Measurements from ENCODE around the gene CIPC.

The CIPC gene

DNA sequence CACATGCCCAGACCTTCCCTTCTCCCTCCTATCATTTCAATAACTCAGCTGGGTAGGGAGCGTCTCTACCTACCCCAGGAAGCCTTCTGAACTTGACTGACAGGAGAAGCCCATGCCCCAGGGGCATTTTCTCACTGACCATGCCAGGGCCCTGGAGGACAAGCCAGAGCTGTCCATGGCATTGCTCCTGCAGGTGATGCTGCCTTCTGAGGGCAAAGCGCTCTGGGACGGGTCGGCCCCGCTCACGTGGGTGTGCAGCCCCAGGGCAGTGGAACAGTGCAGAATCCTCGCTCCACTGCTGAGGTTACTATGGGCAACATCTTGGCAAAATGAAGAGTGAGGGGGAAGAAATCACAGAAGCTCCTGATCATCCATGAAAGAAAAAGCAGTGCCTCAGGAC is 28.5 kb upstream of the CIPC start:
- no peak for DNase-seq (ENCODE audit: low read depth)

DNA sequence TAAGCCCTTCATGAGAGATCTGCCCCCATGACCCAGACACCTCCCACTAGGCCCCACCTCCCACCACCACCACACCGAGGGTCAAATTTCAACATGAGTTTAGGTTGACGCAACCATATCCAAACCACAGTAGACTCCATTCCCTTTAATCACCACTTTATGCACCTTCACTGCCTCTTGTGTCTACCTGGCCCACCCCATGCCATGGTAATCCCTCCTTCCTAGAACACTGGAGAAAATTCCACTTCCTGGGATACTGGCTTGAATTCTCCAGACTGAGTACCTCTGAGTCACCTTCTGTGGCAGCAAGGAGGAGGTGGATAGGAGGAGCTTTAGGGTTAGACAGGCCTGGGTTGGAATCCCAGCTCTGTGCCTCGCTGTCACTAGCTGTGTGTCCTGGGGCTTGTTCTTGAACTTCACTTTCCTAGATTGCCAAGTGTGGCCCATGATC is 26.1 kb upstream of the CIPC start:
- no peak for DNase-seq (ENCODE audit: low read depth)

DNA sequence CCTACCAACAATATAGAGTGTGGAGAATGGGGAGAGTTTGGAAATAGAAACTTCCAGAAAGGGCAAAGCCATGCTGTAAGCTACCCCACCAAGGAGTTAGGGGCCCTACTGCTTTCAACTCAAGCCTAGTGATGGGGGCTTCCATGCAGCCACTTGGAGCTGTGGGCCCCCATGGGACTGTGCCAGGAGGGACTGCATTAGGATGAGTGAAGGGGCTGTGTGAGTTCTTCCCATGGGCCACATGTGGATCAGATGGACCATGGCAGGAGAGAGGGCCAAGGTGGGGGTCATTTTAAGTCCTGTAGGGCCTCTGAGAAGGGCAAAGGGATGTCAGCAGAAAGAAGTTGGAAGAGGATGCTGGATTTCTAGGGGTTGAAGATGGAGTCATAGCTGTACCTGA is 23.1 kb upstream of the CIPC start:
- no peak for DNase-seq (ENCODE audit: low read depth)

DNA sequence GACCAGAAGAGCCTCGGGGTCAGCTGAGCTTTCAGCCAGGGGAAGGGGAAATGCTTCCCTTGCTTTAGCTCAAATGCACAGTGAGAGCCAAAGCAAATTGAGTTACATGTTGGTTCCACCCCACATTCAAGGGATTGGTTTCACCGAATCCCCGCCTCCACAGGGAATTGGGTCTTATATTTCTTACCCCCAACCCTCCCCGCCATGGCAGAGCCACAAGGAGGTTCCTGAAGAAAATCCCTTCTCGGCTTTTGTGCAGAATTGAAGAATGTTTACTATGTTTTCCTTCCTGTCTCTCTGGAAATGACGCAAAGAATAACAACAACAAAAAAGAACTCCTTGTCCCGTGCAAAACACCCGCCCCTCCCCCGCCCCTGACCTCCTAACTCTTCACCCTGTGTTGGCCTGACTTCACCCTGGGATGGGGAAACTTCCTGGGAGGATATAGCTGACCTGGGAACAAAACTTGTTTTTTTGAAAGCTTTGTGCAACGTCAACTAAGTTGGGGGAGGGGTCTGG is 21.9 kb upstream of the CIPC start:
- no peak for DNase-seq (ENCODE audit: low read depth)

DNA sequence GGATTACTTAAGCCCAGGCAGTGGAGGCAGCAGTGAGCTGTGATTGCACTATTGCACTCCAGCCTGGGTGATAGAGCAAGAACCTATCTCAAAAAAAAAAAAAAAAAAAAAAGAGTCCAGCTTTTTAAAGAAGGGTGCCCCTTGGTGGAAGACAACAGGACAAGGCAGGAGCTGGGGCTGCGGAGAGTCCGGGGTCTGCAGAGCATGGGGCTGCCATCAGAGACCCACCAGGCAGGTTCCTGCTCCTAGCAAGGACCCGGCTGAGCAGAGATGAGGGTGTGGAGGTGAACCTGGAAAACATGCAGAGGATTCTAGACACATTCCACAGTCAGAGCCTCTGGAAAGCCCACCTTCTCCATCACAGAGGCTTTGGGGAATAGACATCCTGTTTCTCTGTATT is 21.0 kb upstream of the CIPC start:
- no peak for DNase-seq (ENCODE audit: low read depth)

DNA sequence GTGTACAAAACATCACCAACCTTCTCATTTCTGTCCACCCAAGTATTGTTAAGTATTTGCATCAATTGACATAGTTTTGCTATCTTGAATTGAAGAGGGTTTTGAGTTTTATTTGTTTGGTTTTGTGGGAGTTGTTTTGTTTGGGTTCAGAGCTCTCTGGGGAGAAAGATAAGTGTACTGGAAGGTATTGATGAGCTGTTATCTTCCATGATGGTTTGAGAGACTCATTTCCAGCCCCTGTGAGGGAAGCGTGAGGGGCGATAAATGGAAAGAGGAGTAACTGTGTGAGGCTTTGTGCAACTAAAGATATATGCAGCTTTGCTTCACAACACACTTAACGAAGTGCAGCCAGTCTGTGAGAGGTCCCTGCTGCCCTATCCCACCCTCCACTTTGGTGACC is 15.7 kb upstream of the CIPC start:
- DNase-seq (ENCODE audit: low read depth) = no peak

DNA sequence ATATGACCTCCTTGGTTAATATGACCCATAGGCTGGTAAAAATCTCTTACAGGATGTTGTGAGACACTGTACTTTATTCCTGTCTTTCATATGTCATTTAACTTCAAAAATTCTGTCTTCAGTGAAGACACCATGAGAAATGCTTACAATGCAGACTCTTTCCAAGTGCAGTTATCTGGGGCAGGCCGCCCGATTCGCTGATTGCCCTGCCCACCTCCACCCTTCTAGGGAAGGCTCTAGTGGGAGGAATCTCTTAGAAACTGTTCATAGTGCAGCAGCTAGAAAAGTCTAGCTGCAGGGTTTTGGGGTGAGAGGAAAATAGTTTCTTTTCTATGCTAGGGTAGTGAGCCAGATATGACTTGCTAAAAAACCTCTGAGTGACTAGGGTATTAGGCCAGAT is 15.0 kb upstream of the CIPC start:
- DNase-seq (ENCODE audit: low read depth) = no peak

DNA sequence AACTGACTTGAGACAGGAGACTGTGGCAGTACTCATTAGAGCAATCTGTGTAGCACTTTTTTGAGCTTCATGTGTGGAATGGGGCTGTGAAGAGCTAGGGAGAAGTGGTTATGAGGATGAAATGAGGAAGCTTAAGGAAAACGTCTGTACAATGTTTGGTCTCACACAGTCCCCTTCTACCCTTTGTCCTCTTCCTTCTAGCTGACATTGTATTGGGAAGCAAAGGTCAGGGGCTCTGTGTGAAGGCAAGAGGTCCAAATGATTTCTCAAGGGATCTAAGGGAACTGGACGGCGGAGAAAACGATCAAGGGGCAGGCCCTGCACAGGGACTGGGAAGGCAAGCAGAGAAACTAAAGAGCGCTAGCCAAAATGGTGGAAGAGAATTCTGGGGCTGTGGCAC is 13.1 kb upstream of the CIPC start:
- no peak for DNase-seq (ENCODE audit: low read depth)

DNA sequence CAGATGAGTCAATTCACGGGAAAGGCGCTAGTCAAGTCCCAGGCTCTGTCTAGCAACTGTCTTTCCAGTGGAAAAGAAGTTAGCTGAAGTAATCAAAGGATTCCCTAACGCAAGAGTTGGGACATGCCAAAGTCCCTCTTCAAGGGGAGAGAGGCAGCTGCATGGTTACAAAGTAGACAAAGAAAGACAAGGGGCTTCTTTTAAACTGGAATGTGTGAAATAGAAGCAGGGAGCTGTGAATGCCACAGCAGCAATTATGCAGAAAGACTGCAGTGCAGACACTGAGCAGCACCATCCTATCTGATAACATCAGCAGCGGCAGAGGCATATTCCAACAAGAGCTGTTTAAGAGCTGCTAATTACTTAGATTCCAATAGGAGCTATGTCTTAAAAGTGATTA is 12.5 kb upstream of the CIPC start:
- DNase-seq (ENCODE audit: low read depth) = no peak

DNA sequence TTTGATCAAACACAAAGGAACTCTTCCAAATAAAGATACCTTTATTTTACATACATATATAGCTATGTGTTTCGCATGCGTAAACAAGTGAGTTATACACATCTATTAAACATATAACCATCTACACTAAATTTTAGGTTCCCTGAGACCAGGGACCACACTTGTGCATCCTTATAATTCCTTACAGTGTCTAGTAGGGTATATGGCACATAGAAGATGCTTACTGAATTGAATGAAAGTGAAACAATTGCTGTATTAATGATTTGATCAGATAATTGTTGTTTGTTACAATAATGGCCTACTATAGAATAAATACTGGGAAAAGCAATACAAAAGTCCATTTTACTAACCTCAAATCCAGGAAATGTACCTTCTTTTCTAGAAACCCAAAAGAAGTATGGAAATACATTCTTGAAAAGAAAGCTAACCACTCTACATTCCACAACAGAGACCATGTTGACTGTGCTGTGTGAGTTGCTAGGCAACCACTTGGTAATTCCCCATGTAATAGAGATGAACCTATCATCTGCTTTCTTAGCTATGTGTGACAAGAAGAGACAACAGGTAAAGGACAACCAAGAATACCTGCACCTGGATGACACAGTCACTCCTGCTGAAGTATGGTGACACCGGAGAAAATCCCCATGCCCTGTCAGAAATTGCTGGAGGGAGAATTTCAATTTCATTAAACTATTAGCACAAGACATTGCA is 11.9 kb upstream of the CIPC start:
- DNase-seq (ENCODE audit: low read depth) = no peak

DNA sequence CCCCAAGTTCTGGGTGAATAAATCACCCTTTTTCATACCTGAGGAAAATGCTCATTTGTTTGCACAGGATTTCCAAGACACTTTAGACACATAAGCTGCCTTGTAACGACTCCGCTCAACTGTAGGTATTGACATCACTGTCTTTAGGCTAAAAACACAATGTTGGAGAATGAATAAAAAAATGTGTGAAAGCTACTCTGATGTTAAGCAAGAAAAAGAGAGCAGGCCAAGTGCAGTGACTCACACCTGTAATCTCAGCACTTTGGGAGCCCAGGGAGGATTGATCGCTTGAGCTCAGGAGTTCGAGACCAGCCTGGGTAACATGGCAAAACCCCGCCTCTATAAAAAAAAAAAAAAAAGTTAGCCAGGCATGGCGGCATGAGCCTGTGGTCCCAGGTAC is 11.1 kb upstream of the CIPC start:
- DNase-seq (ENCODE audit: low read depth) = no peak

DNA sequence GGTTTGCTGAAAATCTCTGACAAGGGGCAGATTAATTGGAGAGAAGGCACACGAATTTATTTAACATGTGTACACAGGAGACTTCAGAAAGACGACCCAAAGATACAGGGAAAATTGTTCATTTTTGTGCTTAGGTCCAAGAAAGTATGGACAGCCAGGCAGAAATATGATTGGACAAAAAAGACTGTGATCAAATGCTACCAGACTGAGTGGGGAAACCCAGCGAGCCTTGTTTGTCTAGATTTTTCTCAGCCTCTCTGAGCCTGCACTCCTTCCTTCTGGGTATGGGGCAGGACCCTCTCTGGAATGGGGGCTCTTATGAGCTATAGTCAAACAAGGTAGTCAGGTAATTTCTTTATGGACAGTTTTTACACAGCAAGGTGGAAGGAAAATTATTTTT is 10.4 kb upstream of the CIPC start:
- DNase-seq (ENCODE audit: low read depth) = no peak

DNA sequence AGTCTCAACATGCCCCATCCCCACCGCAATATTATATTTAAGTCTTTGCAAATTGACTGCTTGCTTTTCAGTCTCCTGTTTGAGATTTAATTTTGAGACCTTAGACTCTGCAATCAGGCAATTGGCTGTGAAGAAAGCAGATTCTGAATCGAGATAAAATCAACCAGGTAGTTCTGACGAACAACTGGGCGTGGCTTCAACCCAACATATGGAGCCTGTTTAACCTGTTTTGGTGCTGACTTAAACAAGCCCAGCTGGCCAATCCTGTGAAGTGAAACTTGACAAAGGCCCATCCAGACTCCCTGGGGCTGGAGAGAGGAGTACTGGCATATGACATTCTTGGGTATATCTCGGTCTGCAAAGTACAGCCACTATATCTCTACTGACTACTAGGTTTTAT is 9.8 kb upstream of the CIPC start:
- no peak for DNase-seq (ENCODE audit: low read depth)

DNA sequence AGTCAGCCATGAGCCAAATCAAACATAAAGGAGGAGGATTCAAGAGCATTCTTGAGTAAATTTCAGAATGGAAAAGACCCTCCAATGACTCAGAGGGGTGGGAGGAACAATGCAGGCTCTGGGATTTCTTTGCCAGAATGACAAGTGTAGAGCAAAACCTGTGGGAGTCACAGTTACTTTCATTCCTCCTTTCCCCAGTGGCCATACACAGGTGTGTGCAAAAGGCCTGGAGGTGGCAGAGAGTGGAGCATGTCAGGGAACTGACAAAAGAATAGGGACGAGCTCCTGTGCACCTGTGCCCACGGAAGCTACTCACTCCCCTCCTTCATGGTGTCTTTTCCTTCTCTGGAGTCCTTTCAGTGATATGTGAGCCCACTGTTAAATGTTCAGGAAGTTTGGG is 9.4 kb upstream of the CIPC start:
- DNase-seq (ENCODE audit: low read depth) = no peak

DNA sequence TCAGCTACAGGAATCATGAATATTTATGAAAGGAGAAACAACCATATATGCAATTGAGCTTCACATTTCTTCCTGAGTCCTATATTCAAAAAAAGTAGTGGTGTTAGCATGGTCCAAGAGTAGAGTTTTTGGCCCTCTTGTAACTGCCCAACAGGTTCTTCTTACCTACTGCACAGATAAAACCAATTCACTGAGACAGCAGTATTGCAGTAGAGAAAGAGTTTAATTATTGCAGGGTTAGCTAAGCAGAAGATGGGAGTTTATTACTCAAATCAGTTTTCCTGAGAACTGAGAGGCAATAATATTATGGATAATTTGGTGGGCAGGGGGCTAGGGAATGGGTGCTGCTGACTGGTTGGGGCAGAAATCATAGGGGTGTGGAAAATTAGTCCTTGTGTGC is 6.5 kb upstream of the CIPC start:
- DNase-seq (ENCODE audit: low read depth) = no peak

DNA sequence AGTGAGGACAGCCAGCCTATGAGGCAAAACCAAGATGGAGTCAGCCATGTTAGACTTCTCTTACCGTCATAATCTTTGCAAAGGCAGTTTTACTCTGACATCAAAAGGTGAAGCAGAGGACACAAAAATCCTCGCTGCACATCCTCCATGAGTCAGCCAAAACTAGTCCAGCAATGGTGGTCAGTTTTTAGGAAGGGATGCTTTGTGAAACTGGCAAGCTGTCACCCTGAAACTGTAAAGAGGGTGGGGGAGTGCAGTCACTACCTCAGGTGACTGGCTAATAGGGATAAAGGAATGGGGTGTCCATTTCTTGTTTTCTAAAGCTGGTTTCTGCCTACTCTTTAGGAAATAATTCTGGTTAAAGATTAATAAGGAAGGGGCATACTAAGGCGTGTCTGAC is 5.4 kb upstream of the CIPC start:
- DNase-seq (ENCODE audit: low read depth) = no peak

DNA sequence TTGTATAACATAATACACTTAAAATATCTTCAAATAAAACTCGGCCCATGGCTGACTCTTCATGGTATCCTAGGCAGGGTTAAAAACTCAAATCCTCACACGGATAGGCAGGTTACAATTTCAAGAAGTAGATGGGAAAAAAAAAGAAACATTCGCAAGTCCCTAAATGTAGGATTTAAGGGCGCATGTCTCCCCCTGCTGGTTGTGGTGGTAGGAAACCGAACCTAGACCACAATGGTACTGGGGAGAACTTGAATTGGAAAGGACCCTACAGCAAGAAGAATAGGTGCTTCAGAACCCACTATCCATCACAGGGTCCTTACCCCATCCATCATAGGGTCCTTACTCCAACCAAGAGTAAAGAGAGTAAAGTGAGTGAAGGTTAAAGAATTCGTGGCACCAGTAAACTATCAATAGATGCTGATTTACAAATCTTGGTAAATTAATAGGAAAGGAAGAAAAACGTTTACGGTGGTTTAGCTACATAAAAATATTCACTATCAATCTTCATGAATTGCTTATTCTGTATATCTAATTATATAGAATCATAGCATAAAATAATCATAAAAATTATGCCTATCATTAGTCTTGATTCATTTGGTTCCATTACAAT is 3.3 kb upstream of the CIPC start:
- peak; percentile 51 for DNase-seq (ENCODE audit: low read depth)

DNA sequence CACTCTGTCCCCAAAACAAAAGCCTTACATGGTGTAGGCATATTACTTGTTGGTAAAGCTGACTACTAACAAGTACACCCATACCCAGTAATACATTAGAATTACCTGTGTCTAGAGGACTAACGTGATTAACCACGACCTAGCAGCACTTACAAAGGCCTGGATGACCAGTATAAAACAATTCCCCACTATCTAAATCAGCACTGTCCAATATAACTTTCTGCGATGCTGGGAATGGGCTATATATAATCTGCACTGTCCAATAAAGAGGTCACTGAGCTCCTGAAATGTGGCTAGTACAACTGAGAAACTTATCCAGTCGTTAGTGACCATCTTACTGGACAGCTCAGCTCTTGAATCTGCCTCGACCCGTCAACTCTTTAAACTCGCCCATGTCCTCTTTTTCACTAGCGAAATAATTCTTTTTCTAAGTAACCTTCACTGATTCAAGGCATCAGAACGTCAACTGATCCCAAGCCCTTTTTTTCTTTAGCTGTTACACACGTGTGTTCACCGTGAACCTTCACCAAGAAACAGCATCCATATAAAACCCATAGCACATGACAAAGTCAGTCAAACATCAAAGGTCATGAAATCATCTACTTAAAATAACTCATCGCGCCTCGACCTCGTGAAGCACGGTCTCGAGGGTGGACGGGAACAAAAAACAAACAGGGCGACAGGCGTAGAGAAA is 905 bp upstream of the CIPC start:
- DNase-seq (ENCODE audit: low read depth) = no peak

DNA sequence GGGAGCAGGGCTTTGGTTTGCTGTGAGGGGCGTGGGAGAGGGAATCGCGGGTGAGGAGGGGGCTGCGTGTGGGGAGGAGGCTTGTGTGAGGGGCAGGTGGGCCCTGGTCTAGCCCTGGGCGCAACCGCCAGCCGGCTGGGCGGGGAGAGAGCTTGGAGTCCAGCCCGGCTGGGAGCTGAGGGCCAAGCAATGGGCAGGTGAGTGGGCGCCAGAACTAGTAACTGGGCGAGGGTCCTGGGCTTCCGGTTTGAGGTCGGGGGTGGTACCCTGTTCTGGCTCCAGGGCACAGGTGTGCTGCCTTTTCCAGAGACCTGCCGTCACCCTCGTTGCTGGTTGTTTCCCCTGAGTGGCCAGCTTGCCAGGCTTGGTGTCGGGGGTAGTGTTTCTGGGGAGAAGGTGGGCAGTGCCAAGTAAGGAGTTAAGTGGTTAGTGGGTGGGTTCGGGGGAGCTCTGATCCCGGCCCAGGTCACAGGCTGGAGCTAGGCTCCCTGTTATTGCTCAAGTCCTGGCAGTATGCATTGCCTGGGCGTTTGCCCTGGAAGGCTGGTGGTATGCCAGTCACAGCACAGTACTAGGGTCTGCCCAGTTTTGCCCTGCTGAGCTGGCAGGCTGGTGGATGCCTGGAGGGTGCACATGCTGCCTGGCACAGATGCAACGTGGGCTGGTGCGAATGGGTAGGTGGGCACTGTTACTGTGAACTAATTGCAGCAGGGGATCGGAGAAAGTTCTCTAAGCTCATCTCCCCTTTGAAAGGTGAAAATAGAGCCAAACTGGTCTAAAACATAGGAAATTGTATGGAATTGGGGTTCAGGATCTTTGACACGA is 683 bp downstream of the CIPC start:
- no peak for DNase-seq (ENCODE audit: low read depth)

DNA sequence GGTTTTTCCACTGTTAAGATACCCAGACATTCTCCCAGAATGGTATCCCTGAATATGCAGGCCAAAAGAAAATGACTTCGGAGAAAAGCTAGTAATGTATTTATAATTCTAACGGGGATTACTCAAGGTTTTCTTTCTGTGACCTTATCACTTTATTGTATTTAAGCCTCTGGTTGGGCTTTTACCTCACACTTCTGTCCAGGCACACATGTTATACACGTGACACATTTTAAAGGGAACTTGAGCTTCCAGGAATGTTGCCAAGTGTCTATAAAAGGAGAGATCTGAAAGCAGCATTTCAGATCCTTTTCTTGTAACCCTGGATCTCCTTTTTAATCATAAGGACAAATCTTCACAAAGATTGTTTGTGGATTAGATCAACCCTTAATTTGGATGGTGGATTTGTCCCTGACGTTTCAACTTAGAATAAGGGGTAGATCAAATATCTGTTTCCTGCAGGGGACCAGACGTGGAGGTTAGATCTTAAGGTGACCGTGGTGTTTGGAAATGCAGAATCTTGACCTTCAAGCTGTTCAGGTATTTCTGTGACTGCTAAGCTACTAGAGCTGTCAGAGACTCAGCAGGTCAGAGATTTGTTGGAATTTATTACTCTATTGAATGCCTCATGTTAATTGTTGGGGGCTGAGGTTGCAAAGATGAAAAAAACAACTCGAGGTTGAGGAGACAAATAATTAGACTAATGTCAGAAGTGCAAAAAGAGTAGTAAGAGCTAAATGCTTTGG is 1.5 kb downstream of the CIPC start:
- no peak for DNase-seq (ENCODE audit: low read depth)

DNA sequence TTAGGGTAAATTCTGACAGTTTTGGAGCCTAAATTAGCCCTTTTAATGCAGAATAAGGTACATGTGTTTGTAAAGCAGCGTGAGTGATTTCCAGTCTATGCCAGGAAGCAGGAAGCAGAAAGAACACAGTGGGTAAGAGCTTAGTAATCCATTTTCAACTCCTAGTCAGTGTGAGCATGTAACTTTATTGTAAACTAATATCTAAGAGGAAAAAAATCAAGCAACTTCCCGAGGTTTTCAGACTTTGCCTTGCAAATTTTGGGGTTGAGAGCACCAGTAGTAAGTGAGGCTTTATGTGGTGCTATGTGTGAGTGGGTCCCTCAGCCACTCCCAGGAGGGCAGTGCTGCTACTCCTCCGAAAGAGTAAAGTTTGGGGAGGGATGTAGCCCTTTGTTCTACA is 2.9 kb downstream of the CIPC start:
- no peak for DNase-seq (ENCODE audit: low read depth)

DNA sequence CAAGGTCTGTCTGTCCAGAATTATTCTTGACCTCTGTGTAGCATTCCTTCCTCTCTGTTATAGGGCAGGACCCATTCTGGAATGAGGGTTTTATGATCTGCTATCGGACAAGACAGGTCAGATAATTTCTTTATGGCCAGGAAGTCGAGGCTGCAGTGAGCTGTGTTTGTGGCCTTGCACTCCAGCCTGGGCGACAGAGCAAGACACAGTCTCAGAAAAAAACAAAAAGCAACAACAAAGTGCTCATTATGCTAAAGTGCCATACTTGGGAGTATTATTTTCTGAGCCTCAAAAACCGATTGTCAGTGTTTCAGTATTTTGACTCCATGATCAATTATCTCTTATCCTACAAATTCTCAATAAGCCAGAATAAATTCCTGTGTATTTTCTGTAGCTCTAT is 4.1 kb downstream of the CIPC start:
- DNase-seq (ENCODE audit: low read depth) = no peak

All from T-helper 22 cell (primary cell).